G401 (cell line): ENCODE measurements around the gene ERP27. TPM values are rescaled to one million over a fixed set of nuclear protein-coding genes. Genes with fewer than 3 reads are reported as not detected.

ENCODE experiments used
- DNase-seq: peaks from one replicate; pipeline ENCODE4 v3.0.0-alpha.2; 2015; ENCODE audit warnings: low spot score
- in situ Hi-C: cut with HindIII; loops from 2 replicates; pipeline ENCODE4 v1.10.0; 2016; ENCODE audit warnings: low sequenced_read_pairs, mixed read lengths
- total RNA-seq: library from RNA; depleted of rRNA; stranded (reverse); fragments of >200 nt; shearing (Covaris generic); gene quantifications from 2 replicates; pipeline ENCODE4 v1.2.3, GENCODE V29; 2014; rRNA removed

The ERP27 gene
- total RNA-seq = not detected in 2 replicates

- in situ Hi-C loops = no loop called here
Observed at GRCh38 chr12:14938301-14938700, at the start of gene ERP27. Gene ERP27, minus strand, starts transcription at chr12:14938537. Its CDS starts 29 bp downstream, at chr12:14938508.

GRCh38 chr12:14988035-14988434, 49.7 kb upstream of the ERP27 start:
- no peak for DNase-seq
- in situ Hi-C loops = no loop called here

More at GRCh38 chr12:14938301-14938700, at the start of gene ERP27:
- no peak for DNase-seq

- in situ Hi-C loops = no loop called here
- DNase-seq = no peak
Observed at GRCh38 chr12:14986449-14986848, 48.1 kb upstream of the ERP27 start.

GRCh38 chr12:14984766-14985285, 46.5 kb upstream of the ERP27 start:
- no peak for DNase-seq
- in situ Hi-C loops = no loop called here

GRCh38 chr12:14984036-14984435, 45.7 kb upstream of the ERP27 start:
- DNase-seq = no peak
- in situ Hi-C loops = no loop called here

GRCh38 chr12:14982991-14983390, 44.7 kb upstream of the ERP27 start:
- no peak for DNase-seq
- in situ Hi-C loops = no loop called here

GRCh38 chr12:14982562-14982961, 44.2 kb upstream of the ERP27 start:
- DNase-seq = no peak
- in situ Hi-C loops = no loop called here

- in situ Hi-C loops = no loop called here
- no peak for DNase-seq
Observed at GRCh38 chr12:14981049-14981448, 42.7 kb upstream of the ERP27 start.

GRCh38 chr12:14979468-14979867, 41.1 kb upstream of the ERP27 start:
- in situ Hi-C loops = no loop called here
- DNase-seq = no peak

GRCh38 chr12:14976658-14977057, 38.3 kb upstream of the ERP27 start:
- in situ Hi-C loops = no loop called here
- no peak for DNase-seq

- in situ Hi-C loops = no loop called here
- no peak for DNase-seq
Observed at GRCh38 chr12:14975457-14975856, 37.1 kb upstream of the ERP27 start.

GRCh38 chr12:14974633-14975032, 36.3 kb upstream of the ERP27 start:
- DNase-seq = no peak
- in situ Hi-C loops = no loop called here

- in situ Hi-C loops = no loop called here
- DNase-seq = no peak
Observed at GRCh38 chr12:14972816-14973215, 34.5 kb upstream of the ERP27 start, which contains the start of gene PDE6H. Gene PDE6H, plus strand, starts transcription at chr12:14973042. Its CDS starts 4,971 bp downstream, at chr12:14978013.

GRCh38 chr12:14970473-14970872, 32.1 kb upstream of the ERP27 start:
- in situ Hi-C loops = no loop called here
- no peak for DNase-seq

- no peak for DNase-seq
- in situ Hi-C loops = no loop called here
Observed at GRCh38 chr12:14968478-14968877, 30.1 kb upstream of the ERP27 start.

- DNase-seq = no peak
- in situ Hi-C loops = no loop called here
Observed at GRCh38 chr12:14965221-14965620, 26.9 kb upstream of the ERP27 start.

- in situ Hi-C loops = no loop called here
- no peak for DNase-seq
Observed at GRCh38 chr12:14964406-14964805, 26.1 kb upstream of the ERP27 start.

GRCh38 chr12:14963520-14963919, 25.2 kb upstream of the ERP27 start:
- in situ Hi-C loops = no loop called here
- no peak for DNase-seq

GRCh38 chr12:14962797-14963196, 24.5 kb upstream of the ERP27 start:
- no peak for DNase-seq
- in situ Hi-C loops = no loop called here

GRCh38 chr12:14962153-14962539, 23.8 kb upstream of the ERP27 start:
- no peak for DNase-seq
- in situ Hi-C loops = no loop called here

GRCh38 chr12:14961466-14962152, 23.3 kb upstream of the ERP27 start, which contains the start of gene ARHGDIB:
Gene ARHGDIB, minus strand, starts transcription at chr12:14961601. Its CDS starts 10,889 bp downstream, at chr12:14950712.
- DNase-seq = no peak
- in situ Hi-C loops = no loop called here
